HepG2 (cell line): Measurements from ENCODE around the gene SRD5A2. TPM values are rescaled to one million over a fixed set of nuclear protein-coding genes. Genes with fewer than 3 reads are reported as not detected.
A peak's percentile ranks its signal among the peaks of the same experiment; 100 is the strongest.

Experiments used
- ATF3 ChIP-seq: sonication (generic); formaldehyde crosslinking; IDR thresholded peaks from 2 replicates; pipeline ENCODE4 v1.4.0; 2020; ENCODE audit warnings: missing genetic modification reagents
- BCL6 ChIP-seq: IDR thresholded peaks from 2 replicates; pipeline ENCODE4 v1.6.1; 2016; ENCODE audit warnings: missing genetic modification reagents, missing compliant biosample characterization
- KDM2A ChIP-seq: sonication (generic); formaldehyde crosslinking; IDR thresholded peaks from 2 replicates; pipeline ENCODE4 v1.4.0; 2020; ENCODE audit warnings: low read depth, missing genetic modification reagents, borderline replicate concordance
- NFRKB ChIP-seq: fragments of 450-650 bp; IDR thresholded peaks from 2 replicates; pipeline ENCODE4 v1.6.1; 2017
- PREB ChIP-seq: sonication (generic); formaldehyde crosslinking; IDR thresholded peaks from 2 replicates; pipeline ENCODE4 v1.4.0; 2020; ENCODE audit warnings: missing genetic modification reagents
- SNRNP70 ChIP-seq: fragments of 200-400 bp; formaldehyde crosslinking; IDR thresholded peaks from 2 replicates; pipeline ENCODE4 v1.6.1; 2017; ENCODE audit warnings: mild to moderate bottlenecking, low read depth, low read length, moderate library complexity
- TARDBP ChIP-seq: sonication (generic); formaldehyde crosslinking; IDR thresholded peaks from 2 replicates; pipeline ENCODE4 v1.8.0; 2022; ENCODE audit warnings: mild to moderate bottlenecking, missing genetic modification reagents
- ZBTB4 ChIP-seq: sonication (generic); formaldehyde crosslinking; IDR thresholded peaks from 2 replicates; pipeline ENCODE4 v1.4.0; 2020; ENCODE audit warnings: missing genetic modification reagents, mild to moderate bottlenecking, borderline replicate concordance
- ZNF318 ChIP-seq: sonication (generic); formaldehyde crosslinking; IDR thresholded peaks from 2 replicates; pipeline ENCODE4 v1.4.0; 2020; ENCODE audit warnings: mild to moderate bottlenecking, missing genetic modification reagents
- ZNF775 ChIP-seq: sonication (generic); formaldehyde crosslinking; IDR thresholded peaks from 2 replicates; pipeline ENCODE4 v1.4.0; 2020; ENCODE audit warnings: missing genetic modification reagents, mild to moderate bottlenecking, moderate library complexity, borderline replicate concordance
- polyA plus RNA-seq, 8 experiments: library from polyadenylated mRNA; depleted of rRNA in 3 of 8; stranded (reverse) in 7 of 8; unstranded in 1 of 8; fragments of >200 nt; fragmentation: Illumina TruSeq in 4 of 8; extraction: Trizol in 4 of 8; gene quantifications; 2 replicates each; pipeline versions ENCODE4 v1.2.1 to v1.2.3, GENCODE V29; 2011 to 2016; ENCODE audit warnings: low read depth in 4 of 8, missing spikeins in 1 of 8, mixed read lengths in 1 of 8; ENCODE audit not compliant: insufficient read depth in 1 of 8
- total RNA-seq, 5 experiments: library from RNA; depleted of rRNA; stranded (reverse); fragments of >200 nt; fragmentation: Illumina TruSeq; extraction: Trizol; gene quantifications; 2 replicates each; pipeline ENCODE4 v1.2.3, GENCODE V29; 2016; ENCODE audit warnings: low read depth in 1 of 5
- TF ChIP-seq, protein P1 (sequence below): sonication (generic); formaldehyde crosslinking; IDR thresholded peaks from 2 replicates; pipeline ENCODE4 v1.4.0; 2020; ENCODE audit warnings: low read depth, mild to moderate bottlenecking, missing genetic modification reagents
- TF ChIP-seq, protein P2 (sequence below): sonication (generic); formaldehyde crosslinking; IDR thresholded peaks from 2 replicates; pipeline ENCODE4 v1.8.1; 2023; ENCODE audit warnings: missing genetic modification reagents, inconsistent platforms, borderline replicate concordance

Gene SRD5A2
- total and polyA plus RNA-seq, 2 of the 13 experiments (the other 11 are each of a cell fraction or from before 2014, with no cell fraction given) = 0.01 TPM; not detected in 1

DNA sequence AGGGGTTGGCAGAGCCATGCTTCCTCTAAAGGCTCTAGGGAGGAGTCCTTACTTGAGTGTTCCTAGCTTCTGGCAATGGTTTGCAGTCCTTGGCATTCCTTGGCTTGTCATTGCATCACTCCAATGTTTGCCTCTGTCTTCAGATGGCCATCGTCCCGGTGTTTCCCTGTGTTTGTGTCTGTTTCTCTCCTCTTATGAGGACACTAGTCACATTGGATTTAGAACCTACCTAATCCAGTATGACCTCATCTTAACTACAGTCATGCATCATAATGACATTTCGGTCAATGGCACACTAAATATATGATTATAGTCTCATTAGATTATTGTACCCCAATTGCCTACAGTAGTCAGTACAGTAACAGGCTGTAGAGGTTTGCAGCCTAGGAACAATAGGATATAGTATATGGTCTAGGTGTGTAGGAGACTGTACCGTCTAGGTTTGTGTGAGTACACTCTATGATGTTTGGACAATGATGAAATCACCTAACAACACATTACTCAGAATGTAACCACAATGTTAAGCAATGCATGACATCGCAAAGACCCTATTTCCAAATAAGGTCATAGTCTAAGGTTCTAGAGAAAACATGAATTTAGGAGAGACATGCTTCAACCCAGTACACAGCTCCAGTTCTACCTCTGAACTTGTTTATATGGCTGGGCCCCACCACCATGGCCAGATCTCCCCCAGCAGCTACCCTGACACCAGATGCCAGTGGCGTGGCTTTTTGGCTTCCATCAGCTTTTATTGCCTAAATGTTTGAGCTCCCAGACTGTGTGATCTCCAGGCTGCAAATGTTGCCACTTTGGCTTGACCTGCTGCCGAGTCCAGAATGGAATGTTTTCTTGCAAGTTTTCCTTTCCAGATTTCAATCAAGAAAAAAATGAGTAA is 22.1 kb downstream of the SRD5A2 start (continued):
- TF ChIP-seq PREB (CRISPR knock-in tag) (no peak), NFRKB (no peak), BCL6 (0 out of 2 replicates have a peak, but pooled peaks have one; percentile 20), TARDBP (CRISPR knock-in tag) (no peak), ATF3 (CRISPR knock-in tag) (peak; percentile 71; the same call in 1 of the 2 replicates), ZBTB4 (CRISPR knock-in tag) (no peak), KDM2A (CRISPR knock-in tag) (no peak), ZNF318 (CRISPR knock-in tag) (no peak), SNRNP70 (no peak), ZNF775 (CRISPR knock-in tag) (no peak)
- TF ChIP-seq, protein P1, sequence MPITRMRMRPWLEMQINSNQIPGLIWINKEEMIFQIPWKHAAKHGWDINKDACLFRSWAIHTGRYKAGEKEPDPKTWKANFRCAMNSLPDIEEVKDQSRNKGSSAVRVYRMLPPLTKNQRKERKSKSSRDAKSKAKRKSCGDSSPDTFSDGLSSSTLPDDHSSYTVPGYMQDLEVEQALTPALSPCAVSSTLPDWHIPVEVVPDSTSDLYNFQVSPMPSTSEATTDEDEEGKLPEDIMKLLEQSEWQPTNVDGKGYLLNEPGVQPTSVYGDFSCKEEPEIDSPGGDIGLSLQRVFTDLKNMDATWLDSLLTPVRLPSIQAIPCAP (CRISPR knock-in tag) = no peak
- TF ChIP-seq, protein P2, sequence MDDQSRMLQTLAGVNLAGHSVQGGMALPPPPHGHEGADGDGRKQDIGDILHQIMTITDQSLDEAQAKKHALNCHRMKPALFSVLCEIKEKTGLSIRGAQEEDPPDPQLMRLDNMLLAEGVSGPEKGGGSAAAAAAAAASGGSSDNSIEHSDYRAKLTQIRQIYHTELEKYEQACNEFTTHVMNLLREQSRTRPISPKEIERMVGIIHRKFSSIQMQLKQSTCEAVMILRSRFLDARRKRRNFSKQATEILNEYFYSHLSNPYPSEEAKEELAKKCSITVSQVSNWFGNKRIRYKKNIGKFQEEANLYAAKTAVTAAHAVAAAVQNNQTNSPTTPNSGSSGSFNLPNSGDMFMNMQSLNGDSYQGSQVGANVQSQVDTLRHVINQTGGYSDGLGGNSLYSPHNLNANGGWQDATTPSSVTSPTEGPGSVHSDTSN = no peak
